ENCODE results near the gene VKORC1L1.
"Not testable (repeated sequence)": the region's sequence is repeated elsewhere in the genome, so short reads cannot be mapped to it uniquely, and the experiment has no call there.

The VKORC1L1 gene

DNA sequence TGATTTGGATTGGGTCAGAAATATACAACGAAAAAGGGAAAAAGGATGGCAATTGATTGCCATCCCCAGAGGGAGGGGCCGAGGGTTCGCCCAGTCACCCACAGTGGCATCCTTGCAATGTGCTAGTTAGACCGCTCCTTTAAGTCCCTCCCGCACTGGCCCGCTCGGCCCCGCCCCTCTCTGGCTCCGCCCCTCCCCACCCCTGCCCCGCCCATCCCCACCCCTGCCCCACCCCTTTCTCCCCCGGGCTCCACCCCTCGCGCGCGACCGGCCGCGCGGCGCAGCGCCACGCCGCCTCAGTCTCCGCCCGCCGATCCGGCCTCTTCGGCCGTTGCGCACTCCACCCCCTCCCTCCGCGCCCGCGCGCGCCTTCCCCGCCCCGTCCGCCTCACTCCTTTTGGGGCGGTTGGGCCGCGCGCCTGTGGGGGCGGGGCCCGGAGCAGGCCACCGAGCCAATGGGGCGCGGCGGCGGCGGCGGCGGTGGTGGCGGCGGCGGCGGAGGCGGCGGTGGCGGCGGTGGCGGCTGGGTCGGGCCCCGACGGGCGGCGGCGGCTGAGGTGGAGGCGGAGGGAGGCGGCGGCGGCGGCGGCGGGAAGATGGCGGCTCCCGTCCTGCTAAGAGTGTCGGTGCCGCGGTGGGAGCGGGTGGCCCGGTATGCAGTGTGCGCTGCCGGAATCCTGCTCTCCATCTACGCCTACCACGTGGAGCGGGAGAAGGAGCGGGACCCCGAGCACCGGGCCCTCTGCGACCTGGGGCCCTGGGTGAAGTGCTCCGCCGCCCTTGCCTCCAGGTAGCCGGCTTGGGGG, at the start of gene VKORC1L1:
Gene VKORC1L1, plus strand, starts transcription at position 299 of the 806 bp plus-strand sequence. Its CDS starts 298 bp downstream, at position 597.
- ATAC-seq (peak; percentile 97), DNase-seq (peak; percentile 96)
- H3K9me3 Mint-ChIP-seq, result no peaks in the 10 kb centered on the region
- peak within 1 kb of the TSS; percentile 88 for H3K4me3 Mint-ChIP-seq
- H3K4me1 Mint-ChIP-seq, result peaks cover 5% of the 10 kb centered on the region
- H3K27me3 Mint-ChIP-seq, result no peaks in the 10 kb centered on the region
- H3K27ac Mint-ChIP-seq, result peak within 1 kb of the TSS; percentile 81
- peaks cover 4% of the 10 kb centered on the region for H3K36me3 Mint-ChIP-seq (ENCODE audit: low read depth)

DNA sequence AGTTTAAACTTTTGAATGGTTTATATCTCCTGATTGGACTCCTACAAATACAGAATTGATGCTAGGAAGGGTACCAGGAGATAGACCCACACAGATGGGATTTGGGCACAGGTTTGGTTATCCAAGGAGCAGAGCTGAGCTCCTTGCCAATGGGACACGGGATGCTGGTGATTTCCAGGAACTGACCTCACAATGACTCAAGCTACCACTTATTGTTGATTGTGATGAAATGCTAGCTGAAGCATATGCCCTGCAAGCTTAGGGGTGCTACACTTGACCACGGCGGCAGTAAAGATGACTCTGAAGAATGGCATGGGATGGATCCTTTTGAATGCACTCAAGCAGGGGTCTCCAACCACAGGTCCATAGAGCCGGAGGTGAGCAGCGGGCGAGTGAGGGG, 45.5 kb upstream of the VKORC1L1 start:
- Mint-ChIP-seq H3K4me1 (no peaks in the 10 kb centered on the region), H3K4me3 (no peak overlapping the region), H3K9me3 (no peaks in the 10 kb centered on the region), H3K27me3 (no peaks in the 10 kb centered on the region), H3K36me3 (ENCODE audit: low read depth) (no peaks in the 10 kb centered on the region), H3K27ac (no peak overlapping the region)
- ATAC-seq (no peak), DNase-seq (no peak)

DNA sequence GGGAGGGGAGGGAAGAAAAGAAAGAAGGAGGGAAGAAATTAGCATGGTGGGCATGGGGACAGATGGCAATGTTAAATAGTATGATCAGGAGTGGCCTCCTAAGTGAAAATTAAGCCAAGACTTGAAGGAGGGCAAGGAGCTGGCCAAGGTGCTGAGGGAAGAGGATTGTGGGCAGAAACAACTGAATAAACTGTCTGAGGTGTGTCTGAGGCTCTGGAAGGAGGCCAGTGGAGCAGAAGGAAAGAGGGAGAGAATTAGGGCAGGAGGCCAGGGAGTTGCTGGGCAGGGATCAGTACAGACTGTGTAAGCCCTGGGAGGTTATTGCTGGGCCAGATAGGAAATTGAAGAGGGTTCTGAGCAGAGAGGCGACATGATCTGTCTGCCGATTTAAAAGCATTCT, 40.6 kb upstream of the VKORC1L1 start:
- no peak overlapping the region for H3K4me3 Mint-ChIP-seq
- no peak overlapping the region for H3K27ac Mint-ChIP-seq
- no peaks in the 10 kb centered on the region for H3K36me3 Mint-ChIP-seq (ENCODE audit: low read depth)
- no peaks in the 10 kb centered on the region for H3K9me3 Mint-ChIP-seq
- DNase-seq (no peak), ATAC-seq (no peak)
- peaks cover 9% of the 10 kb centered on the region for H3K4me1 Mint-ChIP-seq
- no peaks in the 10 kb centered on the region for H3K27me3 Mint-ChIP-seq

DNA sequence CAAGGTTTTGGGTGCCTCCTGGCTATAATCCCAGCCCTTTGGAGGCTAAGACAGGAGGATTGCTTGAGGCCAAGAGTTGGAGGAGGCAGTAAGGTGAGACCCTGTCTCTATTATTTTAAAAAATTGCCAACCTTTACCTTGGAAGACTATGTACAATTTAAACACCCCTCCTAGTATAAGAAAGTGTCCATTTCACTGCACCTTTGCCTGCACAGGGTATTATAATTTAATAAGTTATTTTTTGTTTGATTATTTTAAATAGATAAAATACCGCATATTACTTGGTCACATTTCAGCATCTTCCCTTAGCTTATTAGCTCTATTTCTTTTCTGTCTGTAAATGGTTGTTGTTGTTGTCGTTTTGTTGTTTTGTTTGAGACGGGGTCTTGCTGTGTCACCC, 36.2 kb upstream of the VKORC1L1 start:
- not testable (repeated sequence) for H3K27ac Mint-ChIP-seq; H3K36me3 Mint-ChIP-seq (ENCODE audit: low read depth); ATAC-seq; DNase-seq; H3K4me3 Mint-ChIP-seq; H3K9me3 Mint-ChIP-seq; H3K27me3 Mint-ChIP-seq; H3K4me1 Mint-ChIP-seq

GRCh38 chr7:65837541-65837956, 35.3 kb upstream of the VKORC1L1 start:
- not testable (repeated sequence) for DNase-seq; H3K36me3 Mint-ChIP-seq (ENCODE audit: low read depth); H3K27me3 Mint-ChIP-seq; H3K9me3 Mint-ChIP-seq; H3K27ac Mint-ChIP-seq; H3K4me1 Mint-ChIP-seq; ATAC-seq; H3K4me3 Mint-ChIP-seq

GRCh38 chr7:65839846-65840245, 33.0 kb upstream of the VKORC1L1 start:
- Mint-ChIP-seq H3K27me3 (no peaks in the 10 kb centered on the region), H3K4me1 (peaks cover 9% of the 10 kb centered on the region), H3K36me3 (ENCODE audit: low read depth) (no peaks in the 10 kb centered on the region), H3K9me3 (no peaks in the 10 kb centered on the region), H3K27ac (no peak overlapping the region), H3K4me3 (no peak overlapping the region)
- no peak for ATAC-seq
- no peak for DNase-seq

DNA sequence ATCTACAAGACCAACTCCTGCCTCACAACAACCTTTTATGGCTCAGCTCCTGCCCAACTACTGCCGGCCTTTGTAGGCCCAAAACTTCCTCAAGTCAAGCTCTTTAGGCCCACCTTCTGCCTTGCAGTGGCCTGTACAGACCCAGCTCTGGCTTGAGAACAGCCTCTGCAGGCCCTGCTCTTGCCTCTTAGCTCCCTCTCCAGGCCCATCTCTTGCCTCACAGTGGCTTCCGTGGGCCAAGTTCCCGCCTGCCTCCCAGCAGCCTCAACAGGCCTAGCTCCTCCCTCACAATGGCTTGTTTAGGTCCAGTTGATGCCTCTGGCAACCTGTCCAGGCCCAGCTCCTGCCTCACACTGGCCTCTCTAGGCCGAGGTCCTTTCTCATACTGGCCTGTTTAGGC, 32.4 kb upstream of the VKORC1L1 start:
- H3K27ac Mint-ChIP-seq, result no peak overlapping the region
- no peaks in the 10 kb centered on the region for H3K36me3 Mint-ChIP-seq (ENCODE audit: low read depth)
- H3K4me3 Mint-ChIP-seq, result no peak overlapping the region
- DNase-seq (peak; percentile 18), ATAC-seq (peak; percentile 77)
- no peaks in the 10 kb centered on the region for H3K27me3 Mint-ChIP-seq
- H3K9me3 Mint-ChIP-seq, result no peaks in the 10 kb centered on the region
- peaks cover 5% of the 10 kb centered on the region for H3K4me1 Mint-ChIP-seq

DNA sequence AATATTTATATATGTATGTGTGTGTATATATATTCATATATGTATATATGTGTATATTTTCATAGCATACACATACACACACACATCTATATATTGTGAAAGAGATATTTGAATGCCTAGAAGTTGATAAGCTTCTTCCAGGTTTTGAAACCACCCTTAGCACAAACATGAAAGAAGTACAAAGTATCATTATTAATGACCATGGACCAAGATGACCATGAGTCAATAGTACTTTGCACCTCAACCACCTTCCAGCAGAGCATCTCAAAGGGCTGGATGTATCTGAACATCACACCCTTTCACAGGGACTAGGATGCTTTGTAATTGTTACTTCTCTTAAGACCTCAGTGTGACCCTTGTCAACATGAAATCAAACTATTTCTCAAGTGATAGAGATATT, 29.3 kb upstream of the VKORC1L1 start:
- H3K27me3 Mint-ChIP-seq; DNase-seq; ATAC-seq; H3K36me3 Mint-ChIP-seq (ENCODE audit: low read depth); H3K9me3 Mint-ChIP-seq; H3K4me3 Mint-ChIP-seq; H3K4me1 Mint-ChIP-seq; H3K27ac Mint-ChIP-seq: not testable (repeated sequence)

DNA sequence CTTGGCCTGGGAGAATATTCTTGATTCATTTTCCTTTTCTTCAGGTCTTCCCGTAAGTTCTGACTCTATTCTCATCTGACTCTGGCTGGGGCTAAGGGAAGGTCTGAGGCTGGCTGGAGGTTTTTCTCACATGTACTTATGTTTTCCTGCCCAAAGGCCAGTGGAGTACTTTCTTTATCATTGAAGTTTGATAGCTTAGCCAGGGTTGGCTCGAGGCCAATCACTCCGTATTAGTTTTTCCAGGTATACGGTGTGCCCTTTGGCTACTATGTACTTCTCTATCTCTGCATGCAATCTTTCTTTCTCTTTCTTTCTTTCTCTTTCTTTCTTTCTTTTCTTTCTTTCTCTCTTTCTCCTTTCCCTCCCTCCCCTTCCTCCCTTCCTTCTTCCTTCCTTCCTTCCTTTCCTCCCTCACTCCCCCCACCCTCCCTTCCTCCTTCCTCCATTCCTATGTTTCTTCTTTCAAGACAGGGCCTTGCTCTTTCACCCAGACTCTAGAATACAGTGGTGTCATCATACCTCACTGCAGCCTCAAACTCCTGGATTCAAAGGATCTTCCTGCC, 26.8 kb upstream of the VKORC1L1 start:
- peaks cover 2% of the 10 kb centered on the region for H3K27me3 Mint-ChIP-seq
- no peak for ATAC-seq

DNA sequence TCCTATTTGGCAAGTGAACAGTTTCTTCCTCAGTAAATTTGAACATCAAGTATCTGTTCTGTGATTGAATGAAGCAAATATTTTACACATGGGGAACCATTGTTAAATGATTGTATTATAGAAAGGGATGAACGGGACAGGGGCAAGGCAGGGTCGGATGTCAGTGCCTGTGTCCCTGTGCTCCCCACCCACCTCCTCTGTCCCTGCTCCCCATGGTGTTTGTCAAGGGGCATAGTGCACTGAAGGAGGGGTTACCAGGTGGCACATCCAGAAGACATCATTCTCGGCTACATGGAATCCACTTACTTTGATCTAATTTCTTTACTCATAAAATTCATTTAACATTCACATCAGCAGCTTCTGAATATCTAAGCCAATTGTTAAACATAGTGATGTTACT, 19.4 kb upstream of the VKORC1L1 start:
- H3K36me3 Mint-ChIP-seq (ENCODE audit: low read depth); H3K4me1 Mint-ChIP-seq; ATAC-seq; DNase-seq; H3K4me3 Mint-ChIP-seq; H3K9me3 Mint-ChIP-seq; H3K27me3 Mint-ChIP-seq; H3K27ac Mint-ChIP-seq: not testable (repeated sequence)

More for the DNA sequence above, 26.8 kb upstream of the VKORC1L1 start:
- DNase-seq, result no peak
- Mint-ChIP-seq H3K27ac (no peak overlapping the region), H3K4me3 (no peak overlapping the region), H3K9me3 (no peaks in the 10 kb centered on the region), H3K4me1 (no peaks in the 10 kb centered on the region), H3K36me3 (ENCODE audit: low read depth) (no peaks in the 10 kb centered on the region)

DNA sequence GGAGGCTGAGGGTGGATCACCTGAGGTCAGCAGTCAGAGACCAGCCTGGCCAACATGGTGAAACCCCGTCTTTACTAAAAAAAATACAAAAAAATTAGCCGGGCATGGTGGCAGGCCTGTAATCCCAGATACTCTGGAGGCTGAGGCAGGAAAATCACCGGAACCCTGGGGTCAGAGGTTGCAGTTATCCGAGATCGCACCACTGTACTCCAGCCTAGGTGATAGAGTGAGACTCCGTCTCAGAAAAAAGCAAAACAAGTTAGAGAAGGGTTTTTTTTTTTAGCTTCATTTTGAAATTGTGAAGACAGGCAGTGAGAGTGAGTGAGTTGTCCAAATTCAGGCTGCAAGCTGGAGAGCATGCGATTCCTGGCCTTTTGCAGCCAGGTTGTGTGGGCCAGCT, 19.0 kb upstream of the VKORC1L1 start:
- not testable (repeated sequence) for H3K27me3 Mint-ChIP-seq; DNase-seq; H3K4me3 Mint-ChIP-seq; H3K36me3 Mint-ChIP-seq (ENCODE audit: low read depth); H3K27ac Mint-ChIP-seq; H3K9me3 Mint-ChIP-seq; H3K4me1 Mint-ChIP-seq; ATAC-seq

DNA sequence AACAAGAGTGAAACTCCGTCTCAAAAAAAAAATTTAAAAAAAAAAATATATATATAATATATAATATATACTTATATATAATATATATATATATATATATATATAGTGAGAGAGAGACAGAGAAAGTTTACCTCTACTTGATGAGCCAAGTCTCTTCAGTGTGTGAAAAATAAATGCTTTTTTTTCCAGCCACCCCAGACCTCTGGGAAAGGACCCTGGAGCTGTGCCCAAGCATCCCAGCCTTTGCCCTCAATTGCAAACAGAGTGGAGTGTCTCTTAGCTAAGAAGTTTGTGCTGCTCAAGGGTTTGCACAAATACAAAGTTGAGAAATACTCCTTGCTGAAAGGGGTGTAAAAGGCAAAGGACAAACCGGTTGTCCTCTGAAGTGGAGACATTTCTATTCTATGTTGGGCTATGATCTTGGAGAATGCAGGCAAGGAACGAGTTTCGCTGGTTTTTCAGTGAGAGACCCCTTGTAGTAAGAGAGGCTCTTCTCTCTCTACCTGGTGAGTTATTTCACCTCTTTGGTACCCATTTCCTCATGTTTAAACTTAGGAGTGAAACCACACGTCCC, 15.5 kb upstream of the VKORC1L1 start:
- DNase-seq; ATAC-seq; H3K27me3 Mint-ChIP-seq; H3K4me1 Mint-ChIP-seq; H3K27ac Mint-ChIP-seq; H3K4me3 Mint-ChIP-seq; H3K9me3 Mint-ChIP-seq; H3K36me3 Mint-ChIP-seq (ENCODE audit: low read depth): not testable (repeated sequence)

DNA sequence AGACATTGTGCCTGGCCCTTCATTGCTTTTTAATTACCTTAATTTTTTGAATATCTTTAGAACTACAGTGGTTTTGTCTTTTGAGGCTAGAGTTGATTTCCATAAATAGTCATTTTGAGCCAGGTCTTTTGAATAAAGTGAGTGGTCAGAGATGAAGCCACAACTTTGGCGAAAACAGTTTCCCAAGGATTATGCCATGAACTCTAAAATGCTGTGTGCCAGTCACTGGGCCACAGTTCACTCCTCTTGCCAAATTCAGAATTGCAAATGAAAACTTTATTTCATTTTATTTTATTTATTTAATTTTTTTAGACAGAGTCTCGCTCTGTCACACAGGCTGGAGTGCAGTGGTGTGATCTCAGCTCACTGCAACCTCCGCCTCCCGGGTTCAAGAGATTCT, 14.2 kb upstream of the VKORC1L1 start:
- H3K9me3 Mint-ChIP-seq; ATAC-seq; H3K27ac Mint-ChIP-seq; DNase-seq; H3K4me1 Mint-ChIP-seq; H3K4me3 Mint-ChIP-seq; H3K36me3 Mint-ChIP-seq (ENCODE audit: low read depth); H3K27me3 Mint-ChIP-seq: not testable (repeated sequence)

- H3K9me3 Mint-ChIP-seq; H3K36me3 Mint-ChIP-seq (ENCODE audit: low read depth); ATAC-seq: not testable (repeated sequence)
Measured at GRCh38 chr7:65866244-65866643, 6.6 kb upstream of the VKORC1L1 start.

GRCh38 chr7:65867681-65868080, 5.2 kb upstream of the VKORC1L1 start:
- not testable (repeated sequence) for H3K27ac Mint-ChIP-seq; H3K9me3 Mint-ChIP-seq; H3K4me1 Mint-ChIP-seq; H3K4me3 Mint-ChIP-seq; H3K36me3 Mint-ChIP-seq (ENCODE audit: low read depth); ATAC-seq; H3K27me3 Mint-ChIP-seq; DNase-seq

More at GRCh38 chr7:65866244-65866643, 6.6 kb upstream of the VKORC1L1 start:
- H3K27ac Mint-ChIP-seq, H3K4me3 Mint-ChIP-seq, DNase-seq, H3K4me1 Mint-ChIP-seq, H3K27me3 Mint-ChIP-seq: not testable (repeated sequence)
